ENCODE data around the gene CSMD2.

The CSMD2 gene

GRCh38 chr1:33501309-33501708, 663.7 kb downstream of the CSMD2 start:
- no peak for DNase-seq (ENCODE audit: low read depth in 2 of 2)

GRCh38 chr1:33500547-33500946, 664.5 kb downstream of the CSMD2 start:
- no peak for DNase-seq (ENCODE audit: low read depth in 2 of 2)

GRCh38 chr1:33497410-33497809, 667.6 kb downstream of the CSMD2 start:
- DNase-seq (ENCODE audit: low read depth in 2 of 2): no peak

- no peak for DNase-seq (ENCODE audit: low read depth in 2 of 2)
These were observed 670.1 kb downstream of the CSMD2 start for GRCh38 chr1:33494929-33495328.

- no peak for DNase-seq (ENCODE audit: low read depth in 2 of 2)
These were observed 676.4 kb downstream of the CSMD2 start for GRCh38 chr1:33488624-33489023.

GRCh38 chr1:33482412-33482811, 682.6 kb downstream of the CSMD2 start:
- no peak for DNase-seq (ENCODE audit: low read depth in 2 of 2)

GRCh38 chr1:33477451-33477850, 687.6 kb downstream of the CSMD2 start:
- DNase-seq (ENCODE audit: low read depth in 2 of 2): no peak

- DNase-seq (ENCODE audit: low read depth in 2 of 2): no peak
These were observed 691.1 kb downstream of the CSMD2 start for GRCh38 chr1:33473900-33474299.

GRCh38 chr1:33472269-33472980, 692.6 kb downstream of the CSMD2 start, which contains the start of gene ZSCAN20:
TSS of gene ZSCAN20 (plus strand) at chr1:33472645. CDS start at chr1:33479289, 6,644 bp downstream.
- DNase-seq (ENCODE audit: low read depth in 2 of 2): peak; percentile 76 to 78

- no peak for DNase-seq (ENCODE audit: low read depth in 2 of 2)
These were observed 693.6 kb downstream of the CSMD2 start for GRCh38 chr1:33471416-33471815.

- peak in 1 of 2 donors; percentile 12 for DNase-seq (ENCODE audit: low read depth in 2 of 2)
These were observed 694.5 kb downstream of the CSMD2 start for GRCh38 chr1:33470495-33471012.

GRCh38 chr1:33469691-33470090, 695.3 kb downstream of the CSMD2 start:
- no peak for DNase-seq (ENCODE audit: low read depth in 2 of 2)

GRCh38 chr1:33468967-33469366, 696.1 kb downstream of the CSMD2 start:
- no peak for DNase-seq (ENCODE audit: low read depth in 2 of 2)

GRCh38 chr1:33468531-33468930, 696.5 kb downstream of the CSMD2 start:
- DNase-seq (ENCODE audit: low read depth in 2 of 2): no peak

GRCh38 chr1:33468011-33468410, 697.0 kb downstream of the CSMD2 start:
- no peak for DNase-seq (ENCODE audit: low read depth in 2 of 2)

GRCh38 chr1:33466159-33466558, 698.9 kb downstream of the CSMD2 start:
- no peak for DNase-seq (ENCODE audit: low read depth in 2 of 2)

GRCh38 chr1:33465316-33465715, 699.7 kb downstream of the CSMD2 start:
- DNase-seq (ENCODE audit: low read depth in 2 of 2): no peak

- DNase-seq (ENCODE audit: low read depth in 2 of 2): no peak
These were observed 700.5 kb downstream of the CSMD2 start for GRCh38 chr1:33464552-33464951.

Measured in activated CD8-positive, alpha-beta memory T cell treated with anti-CD3 and anti-CD28 coated beads for 4 hours (primary cell).